Stimulated activated CD4-positive, alpha-beta T cell treated with anti-CD3 and anti-CD28 coated beads, Interleukin-1b, Interleukin-23, amount 100 ng/mL, for 1 hour (primary cell): ENCODE results near the gene GTF2E1.
A peak's percentile ranks its signal among the peaks of the same experiment; 100 is the strongest.
"Not testable (repeated sequence)": the region's sequence is repeated elsewhere in the genome, so short reads cannot be mapped to it uniquely, and the experiment has no call there.

ENCODE experiments used
- DNase-seq, 2 donors: peaks; one replicate each; pipeline ENCODE4 v3.0.0-alpha.2; 2020; ENCODE audit warnings: low read depth in 2 of 2

Gene GTF2E1

DNA sequence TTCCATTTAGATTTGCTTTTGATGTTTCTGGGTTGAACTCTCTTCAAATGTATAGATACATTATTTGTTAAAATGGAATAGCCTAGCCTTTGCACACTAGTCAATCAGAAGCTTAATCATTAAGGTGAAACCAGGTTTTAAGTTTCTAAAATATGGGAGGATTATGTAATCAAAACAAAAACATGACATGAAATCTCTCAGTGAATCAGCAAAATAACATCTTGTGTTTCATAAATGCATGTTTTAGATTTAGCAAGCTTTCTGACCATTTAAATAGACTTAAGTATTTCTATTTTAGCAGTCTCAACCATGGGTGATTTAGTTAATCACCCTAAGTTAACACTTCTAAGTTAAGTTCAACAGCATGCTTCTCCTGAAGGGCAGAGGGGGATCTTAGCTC lies 11.3 kb downstream of the GTF2E1 start:
- no peak for DNase-seq

DNA sequence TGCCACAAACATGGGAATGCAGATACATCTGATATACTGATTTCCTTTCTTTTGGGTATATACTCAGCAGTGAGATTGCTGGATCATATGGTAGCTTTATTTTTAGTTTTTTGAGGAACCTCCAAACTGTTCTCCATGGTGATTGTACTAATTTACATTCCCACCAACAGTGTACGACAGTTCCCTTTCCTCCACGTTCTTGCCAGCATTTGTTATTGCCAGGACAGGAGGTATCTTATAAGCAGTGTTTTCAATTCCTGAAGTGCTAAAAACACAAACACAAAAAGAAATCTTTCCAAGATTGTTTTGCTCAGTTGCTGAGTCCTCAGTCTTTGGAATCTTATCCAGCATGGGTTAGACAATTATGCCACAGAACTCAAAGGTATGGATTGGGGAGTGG lies 13.5 kb downstream of the GTF2E1 start:
- DNase-seq, result no peak

DNA sequence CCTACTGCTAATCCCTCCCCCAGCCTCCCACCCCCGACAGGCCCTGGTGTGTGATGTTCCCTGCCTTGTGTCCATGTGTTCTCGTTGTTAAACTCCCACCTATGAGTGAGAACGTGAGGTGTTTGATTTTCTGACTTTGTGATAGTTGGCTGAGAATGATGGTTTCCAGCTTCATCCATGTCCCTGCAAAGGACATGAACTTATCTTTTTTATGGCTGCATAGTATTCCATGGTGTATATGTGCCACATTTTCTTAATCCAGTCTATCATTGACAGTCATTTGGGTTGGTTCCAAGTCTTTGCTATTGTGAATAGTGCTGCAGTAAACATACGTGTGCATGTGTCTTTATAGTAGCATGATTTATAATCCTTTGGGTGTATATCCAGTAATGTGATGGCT lies 16.0 kb downstream of the GTF2E1 start:
- DNase-seq, result not testable (repeated sequence)

DNA sequence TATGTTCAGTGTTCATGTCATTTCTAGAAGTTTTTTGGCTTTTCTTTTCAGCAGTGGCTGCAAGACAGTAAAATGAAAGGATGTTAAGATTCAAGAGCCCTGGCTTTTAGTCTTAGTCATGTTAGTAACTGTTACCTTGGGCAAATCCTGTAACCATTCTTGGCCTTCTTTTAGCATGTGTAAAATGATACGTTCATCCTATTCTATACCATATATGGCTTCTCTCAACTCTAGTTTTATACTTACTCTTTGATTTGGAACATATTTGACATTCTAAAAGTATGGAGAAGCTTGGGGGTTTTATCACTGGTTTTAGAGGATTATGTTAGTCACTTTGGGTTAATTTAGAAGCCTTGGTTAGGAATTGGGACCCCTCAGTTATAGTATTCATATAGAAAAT lies 20.1 kb downstream of the GTF2E1 start:
- DNase-seq, result no peak

DNA sequence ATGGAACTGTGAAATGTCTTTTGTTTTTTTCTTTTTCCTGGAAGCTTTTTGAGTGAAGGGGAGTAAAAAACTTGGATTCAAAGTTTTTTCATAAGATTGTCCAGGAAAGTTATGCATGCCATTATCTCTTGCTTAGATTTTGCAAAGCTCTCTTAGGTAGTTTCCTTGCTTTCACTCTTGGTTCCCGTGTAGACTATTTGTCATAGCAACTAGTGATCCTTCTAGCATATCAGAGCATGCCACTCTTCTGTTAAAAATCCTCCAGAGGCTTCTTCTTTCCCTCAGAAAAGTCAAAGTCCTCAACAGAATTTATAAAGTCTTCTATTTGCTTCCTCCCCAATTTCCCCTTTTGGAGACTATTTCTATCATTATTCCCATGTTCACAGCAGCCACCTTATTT lies 21.1 kb downstream of the GTF2E1 start:
- DNase-seq, result no peak

DNA sequence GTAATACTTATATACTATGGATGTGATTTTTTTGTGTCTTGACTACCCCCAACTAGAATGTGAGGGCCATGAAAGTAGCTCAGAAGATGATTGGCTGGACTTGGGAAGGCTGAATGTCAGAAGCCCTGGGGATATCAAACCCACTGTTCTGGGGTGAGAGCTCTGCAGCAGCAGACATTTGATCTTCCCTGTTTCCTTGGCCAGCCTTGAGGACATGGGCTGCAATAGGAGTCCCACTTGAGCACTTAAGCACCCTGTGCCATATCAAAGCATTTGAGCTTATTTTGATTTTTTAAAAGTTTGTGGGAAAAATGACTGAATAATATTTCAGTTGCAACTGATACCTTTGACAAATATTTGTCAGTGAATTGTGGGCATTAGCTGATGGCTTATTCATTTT lies 21.7 kb downstream of the GTF2E1 start:
- no peak for DNase-seq

DNA sequence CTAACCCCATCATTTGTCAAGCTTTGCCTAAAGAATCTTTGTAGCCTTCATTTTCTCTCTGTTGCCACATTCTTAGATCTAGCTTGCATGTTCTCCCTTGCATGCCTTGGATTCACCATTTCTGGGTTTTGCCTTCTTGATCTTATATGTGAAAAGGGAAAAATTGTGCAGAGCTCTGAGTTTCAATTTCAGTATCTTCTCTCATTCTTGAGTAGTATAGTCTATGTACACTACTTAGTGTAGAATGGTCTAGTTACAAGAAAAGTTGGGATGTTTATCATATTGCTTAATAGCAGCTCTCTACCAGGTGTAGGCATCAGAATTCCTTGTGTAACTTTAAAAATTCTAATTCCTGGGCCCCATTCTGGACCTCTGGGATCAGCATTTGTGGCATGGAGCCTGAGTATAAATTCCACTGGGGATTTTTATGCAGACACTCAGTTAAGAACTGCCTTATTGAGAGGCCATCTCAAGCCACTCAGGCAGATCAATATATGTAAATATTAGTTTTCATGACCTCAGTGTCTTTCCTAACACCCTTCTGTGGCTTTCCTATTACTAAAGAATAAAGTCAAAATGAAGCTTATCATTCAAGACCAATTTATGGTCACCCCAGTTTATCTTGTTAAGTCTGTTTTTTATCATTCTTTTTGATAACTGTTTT lies 23.4 kb downstream of the GTF2E1 start:
- DNase-seq, result no peak

DNA sequence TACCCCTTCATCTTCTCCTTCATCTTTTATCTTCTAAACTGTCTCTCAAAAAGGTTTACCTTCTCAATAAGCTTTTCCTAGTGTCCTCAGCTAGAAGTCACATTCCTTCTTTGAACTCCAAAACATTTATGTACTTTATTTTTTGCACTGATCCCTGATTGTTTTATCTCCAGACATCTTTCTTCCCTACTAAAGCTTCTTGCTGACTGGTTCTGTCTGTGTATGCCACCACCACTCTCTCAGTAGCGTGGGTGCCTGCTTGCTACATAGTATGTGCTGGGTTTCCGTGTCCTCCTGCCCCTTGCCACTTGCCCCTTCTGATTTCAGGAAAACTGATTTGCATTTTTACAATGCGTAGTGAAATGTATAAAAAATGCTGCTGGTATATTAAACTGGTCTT lies 24.0 kb downstream of the GTF2E1 start:
- DNase-seq, result no peak

DNA sequence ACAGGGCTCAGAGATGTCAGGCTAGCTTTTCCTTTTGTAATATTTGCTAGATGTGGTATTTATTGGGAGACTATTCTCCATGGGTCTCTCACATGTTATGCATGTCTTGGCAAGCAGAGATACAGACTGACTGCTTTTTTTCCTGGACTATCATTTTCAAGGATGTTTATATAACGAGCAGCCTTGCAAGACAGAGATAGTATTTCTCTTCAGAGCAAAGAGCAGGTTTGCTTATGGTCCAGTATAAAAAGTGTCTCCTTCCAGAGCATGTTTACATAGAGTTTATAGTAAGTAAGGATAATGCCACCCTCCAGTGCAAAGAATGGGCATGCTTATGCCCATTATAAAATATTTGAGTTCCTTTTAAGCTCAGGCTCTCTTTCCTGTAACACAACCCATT lies 24.6 kb downstream of the GTF2E1 start:
- no peak for DNase-seq

DNA sequence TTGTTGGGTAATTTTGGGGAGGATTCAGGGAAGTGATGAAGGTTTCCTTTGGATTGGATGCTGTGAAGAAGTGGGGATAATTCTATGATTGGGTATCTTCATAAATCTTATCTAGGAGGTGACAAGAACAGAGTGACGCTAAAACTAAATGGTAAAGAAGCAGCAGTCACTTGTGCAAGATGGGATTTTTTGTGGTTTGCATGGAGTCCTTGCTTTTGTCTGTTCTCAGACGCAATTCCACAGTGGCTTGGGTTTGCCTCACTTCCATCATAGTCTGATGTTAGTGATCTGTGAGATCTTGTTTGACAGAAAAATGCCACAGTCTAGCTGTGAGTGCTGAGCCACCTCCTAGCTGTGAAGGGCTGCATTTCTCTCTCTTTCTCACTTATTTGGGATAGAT lies 26.9 kb downstream of the GTF2E1 start:
- no peak for DNase-seq

DNA sequence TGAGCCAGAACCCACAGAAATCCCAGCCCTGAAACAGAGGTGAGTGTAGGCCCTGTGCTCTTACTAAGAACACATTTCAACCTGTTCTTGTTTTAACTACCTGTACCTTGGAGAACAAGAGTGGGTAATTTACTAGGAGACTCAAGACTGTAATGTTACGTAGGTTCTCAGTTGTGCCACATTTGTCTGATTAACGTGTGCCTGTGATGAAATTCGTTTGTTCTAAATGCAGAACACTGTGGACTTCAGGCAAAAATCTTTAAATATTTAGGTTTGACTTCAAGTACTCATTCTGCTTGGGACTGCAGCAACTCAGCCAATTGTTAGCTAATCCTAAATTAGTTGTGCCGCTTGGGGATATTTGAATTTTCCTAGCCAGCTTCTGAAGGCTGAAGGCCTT lies 28.3 kb downstream of the GTF2E1 start:
- no peak for DNase-seq

DNA sequence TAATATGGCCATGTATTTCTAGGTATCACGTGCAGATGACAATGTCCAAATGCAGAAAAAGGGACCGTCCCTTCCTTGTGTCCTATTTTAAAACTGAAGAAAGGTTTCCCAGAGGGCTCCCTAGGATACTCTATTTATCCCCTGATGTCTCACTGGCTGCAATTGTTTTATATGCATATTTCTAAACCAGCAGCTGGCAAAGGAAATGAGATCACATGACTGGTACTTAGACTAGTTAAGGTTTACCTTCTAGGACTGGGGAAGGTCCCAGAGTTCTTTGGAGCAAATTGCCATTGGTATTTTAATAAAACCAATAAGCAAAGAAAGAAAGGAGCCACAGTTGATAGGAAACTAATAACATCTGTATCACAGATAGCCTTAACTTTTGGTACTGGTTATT lies 29.5 kb downstream of the GTF2E1 start:
- no peak for DNase-seq

DNA sequence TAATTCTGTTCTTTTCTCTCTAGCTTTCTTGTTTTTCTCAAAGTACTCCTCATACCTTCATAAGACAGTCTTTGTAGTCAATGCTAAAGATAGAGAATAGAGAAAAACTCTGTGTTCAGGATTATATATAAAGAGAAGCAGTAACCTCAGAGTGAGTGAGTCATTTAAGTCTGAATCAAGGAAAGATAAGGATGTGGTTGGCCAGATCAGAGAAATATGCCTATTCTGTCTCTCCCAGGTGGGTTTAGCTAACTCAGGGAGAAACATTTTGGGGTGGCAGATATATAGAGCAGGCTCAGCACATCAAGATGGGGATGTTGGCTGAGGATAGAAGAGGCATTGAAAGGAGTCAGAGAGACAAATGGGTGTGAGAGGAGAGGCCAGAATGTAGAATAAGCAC lies 31.4 kb downstream of the GTF2E1 start:
- no peak for DNase-seq

DNA sequence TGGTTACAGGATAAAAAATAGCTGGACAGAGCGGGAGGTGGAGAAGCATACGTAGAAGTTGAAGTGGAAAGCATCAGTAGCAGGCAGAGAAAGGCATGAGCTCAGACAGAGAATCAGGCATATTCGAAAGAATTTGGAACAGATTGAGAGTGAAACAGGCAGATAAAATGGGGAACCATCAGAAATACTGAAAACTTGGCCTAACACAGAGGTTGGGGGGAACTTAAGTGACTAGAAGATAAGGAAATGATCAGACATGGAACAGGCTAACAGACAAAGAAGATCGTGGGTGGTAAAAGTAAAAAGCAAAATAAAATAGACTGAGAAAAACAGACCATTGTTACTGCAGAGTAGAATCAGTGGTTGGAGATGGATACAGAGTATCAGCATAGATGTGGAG lies 32.9 kb downstream of the GTF2E1 start:
- DNase-seq, result no peak

DNA sequence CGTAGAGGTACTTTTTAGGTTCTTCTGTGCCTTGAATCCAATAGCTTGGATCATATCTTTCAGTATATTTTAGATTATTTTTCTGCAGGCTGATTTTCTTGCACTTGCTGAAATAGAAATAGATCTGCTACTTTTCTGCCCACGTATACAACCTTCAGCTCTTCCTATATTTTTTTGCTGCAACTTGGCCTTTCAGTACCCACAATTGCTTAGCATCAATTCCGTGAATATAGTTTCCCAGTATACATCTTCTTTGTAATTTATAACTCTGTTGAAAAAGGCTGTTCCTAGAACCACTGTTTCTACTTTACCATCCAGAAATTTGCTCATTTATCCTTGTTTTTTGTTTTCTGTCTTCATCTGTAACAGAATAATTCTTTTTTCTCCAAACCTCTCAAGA lies 36.2 kb downstream of the GTF2E1 start:
- no peak for DNase-seq

DNA sequence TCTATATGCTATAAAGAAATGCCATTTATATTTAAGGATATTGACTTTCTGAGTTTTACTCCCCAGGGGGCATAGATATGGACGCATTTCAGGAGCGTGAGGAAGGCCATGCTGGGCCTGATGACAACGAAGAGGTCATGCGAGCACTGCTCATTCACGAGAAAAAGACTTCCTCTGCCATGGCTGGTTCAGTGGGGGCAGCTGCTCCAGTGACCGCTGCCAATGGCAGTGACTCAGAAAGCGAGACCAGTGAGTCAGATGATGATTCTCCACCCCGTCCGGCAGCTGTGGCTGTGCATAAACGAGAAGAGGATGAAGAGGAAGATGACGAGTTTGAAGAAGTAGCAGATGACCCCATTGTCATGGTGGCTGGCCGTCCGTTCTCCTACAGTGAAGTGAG lies 38.4 kb downstream of the GTF2E1 start:
- no peak for DNase-seq

DNA sequence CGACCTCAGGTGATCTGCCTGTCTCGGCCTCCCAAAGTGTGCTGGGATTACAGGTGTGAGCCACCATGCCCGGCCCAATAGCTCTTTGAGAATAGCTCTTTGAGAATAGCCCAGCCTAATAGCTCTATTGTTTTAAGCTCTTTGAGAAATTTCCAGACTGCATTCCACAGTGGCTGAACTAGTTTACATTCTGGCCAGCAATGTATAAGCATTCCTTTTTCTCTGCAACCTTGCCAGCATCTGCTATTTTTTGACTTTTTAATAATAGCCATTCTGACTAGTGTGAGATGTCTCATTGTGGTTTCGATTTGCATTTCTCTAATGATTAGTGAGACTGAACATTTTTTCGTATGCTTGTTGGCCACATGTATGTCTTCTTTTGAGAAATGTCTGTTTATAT lies 43.3 kb downstream of the GTF2E1 start:
- not testable (repeated sequence) for DNase-seq

DNA sequence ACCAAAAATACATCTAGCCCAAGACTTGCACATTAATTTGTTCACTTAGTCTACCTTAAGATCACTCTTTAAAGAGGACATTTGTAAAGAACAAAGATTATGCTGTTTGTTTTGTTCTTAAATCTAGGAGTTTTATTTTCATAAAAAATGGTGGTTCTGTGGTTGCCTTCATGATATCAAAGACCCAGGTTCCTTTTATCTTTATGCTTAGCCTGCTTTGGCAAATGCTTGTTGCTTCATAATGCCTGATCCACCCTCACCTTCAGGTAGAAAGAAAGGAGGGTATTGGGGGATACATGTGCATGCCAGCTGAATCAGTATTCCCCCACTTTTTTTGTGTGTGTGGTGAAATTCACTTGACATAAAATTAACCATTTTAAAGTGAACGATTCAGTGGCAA lies 48.5 kb downstream of the GTF2E1 start:
- no peak for DNase-seq

DNA sequence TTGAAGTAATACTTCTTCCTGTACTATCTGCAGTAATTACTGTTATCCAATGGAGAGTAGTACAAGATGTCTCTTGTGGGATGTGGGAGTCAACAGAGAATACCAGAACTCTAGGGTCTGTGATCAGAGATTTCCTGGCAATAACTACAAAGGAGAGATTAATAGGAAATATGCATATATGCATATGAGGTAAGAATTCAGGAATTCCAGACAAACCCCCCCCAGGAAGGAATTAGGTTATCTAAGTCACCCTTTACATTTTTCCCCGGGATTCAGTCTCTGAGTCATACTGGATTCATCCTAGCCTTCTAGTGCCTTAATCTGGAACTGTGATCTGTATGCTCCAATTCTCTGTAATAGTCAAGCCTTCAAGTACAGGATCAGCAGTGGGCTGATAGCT lies 49.4 kb downstream of the GTF2E1 start:
- DNase-seq, result no peak

DNA sequence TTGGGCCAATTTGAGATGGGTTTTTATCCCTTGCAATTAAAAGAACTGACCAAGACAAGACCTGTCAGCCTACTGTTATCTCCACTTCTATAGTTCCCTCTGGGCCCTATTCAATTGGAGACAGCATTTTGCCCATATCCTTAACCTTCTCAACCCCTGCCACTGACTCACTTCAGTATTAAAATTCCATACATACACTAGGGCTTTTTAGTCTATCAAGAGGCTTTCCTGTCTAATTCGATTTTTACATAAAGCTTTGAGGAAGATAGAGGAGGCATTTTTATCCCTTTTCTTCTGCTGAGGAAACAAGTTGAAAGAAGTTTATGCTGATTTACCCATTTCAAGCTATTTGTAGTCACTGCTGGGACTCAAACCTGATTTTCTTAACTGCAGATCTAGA lies 51.1 kb downstream of the GTF2E1 start:
- DNase-seq, result no peak

DNA sequence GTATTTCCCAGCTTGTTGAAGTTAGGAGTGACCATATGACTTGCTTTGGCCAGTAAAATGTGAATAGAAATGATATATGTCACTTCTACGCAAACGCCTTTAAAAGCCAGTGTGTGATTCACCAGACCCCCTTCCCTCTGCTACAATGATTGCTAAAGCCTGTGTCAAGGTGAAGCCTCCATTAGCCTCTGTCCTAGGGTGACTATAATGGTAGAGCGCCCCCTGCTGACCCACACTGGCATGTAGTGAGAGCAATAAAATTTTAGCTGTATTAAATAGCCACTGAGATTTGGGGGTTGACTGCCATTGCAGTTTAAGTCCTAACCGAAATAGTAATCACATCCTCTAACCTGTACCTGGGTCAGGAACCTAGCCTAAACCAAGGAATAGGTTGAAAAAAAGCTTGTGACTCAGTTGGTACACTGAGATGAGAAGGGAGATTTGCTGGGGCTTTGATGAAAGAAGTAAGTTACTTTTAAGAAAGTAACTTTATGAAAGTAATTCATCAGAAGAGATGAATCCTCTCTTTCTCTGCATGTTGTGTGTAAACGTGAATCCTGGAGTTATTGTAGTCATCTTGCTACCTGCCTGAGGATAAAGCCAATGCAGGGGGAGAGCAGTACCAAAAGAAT lies 52.6 kb downstream of the GTF2E1 start:
- DNase-seq, result peak; percentile 65 to 74

DNA sequence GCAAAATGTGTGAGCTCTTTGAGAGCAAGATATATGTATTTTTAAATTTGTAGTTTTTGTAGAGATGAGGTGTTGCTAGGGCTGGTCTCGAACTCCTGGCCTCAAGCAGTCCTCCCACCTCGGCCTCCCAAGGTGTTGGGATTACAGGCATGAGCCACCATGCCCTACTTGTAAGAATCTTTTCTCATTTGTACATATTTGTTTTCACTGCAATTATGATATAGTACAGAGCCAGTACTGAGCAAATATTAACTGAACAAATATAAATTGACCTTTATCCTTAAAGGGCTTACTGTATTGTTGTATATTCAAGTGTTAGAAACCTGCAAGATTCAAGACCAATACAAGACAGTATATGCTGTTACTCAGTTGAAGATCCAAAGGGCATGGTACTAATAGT lies 53.4 kb downstream of the GTF2E1 start:
- no peak for DNase-seq

DNA sequence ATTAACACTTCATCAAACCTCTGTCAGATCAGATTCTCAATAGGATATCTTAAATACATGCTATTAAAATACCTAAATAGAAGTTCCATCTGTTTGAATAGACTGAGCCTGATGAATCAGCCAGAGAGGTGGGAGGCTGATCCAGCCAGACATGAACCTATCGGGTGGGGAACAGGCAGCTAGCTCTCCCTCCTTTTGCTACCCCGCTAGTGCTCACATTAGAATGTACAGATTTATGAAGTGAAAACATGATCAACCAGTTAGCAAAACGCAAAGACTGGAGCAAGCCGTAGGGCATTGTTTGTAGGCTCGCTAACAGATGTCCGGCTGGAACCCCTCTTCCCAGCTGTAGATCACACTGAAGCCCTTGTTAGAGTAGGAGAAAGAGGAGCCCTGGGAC lies 54.4 kb downstream of the GTF2E1 start:
- no peak for DNase-seq

DNA sequence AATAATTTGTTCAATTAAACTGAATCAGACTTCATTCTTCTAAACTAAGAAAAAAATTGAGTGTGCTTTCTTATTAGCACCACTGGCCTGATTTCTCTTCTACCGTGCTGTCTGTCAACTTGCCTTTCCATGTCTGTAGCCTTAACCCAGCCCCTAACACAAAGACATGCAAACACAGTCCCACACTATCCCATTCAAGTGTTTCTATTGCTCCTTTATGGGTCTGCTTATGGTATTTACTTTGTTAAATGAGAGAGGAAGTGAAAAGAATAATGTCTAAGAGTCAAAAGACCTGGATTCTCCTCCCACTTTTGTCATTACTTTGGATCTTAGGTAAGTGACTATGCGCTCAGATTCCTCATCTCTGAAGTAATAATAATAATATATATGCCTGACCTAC lies 55.3 kb downstream of the GTF2E1 start:
- no peak for DNase-seq
